ENCODE results near the gene LIM2. TPM values are rescaled to one million over a fixed set of nuclear protein-coding genes. Genes with fewer than 3 reads are reported as not detected.

LIM2 gene
- total and polyA plus RNA-seq, 2 of the 4 experiments (the other 2 are of a cell fraction): not detected

- H2AK9ac ChIP-seq (replicated peaks; ENCODE audit: low read depth, low read length, poor library complexity): no peak overlapping the region
- no peak overlapping the region for H2BK15ac ChIP-seq (ENCODE audit: low read depth, low read length)
- H4K5ac ChIP-seq (ENCODE audit: low read depth, low read length): no peak overlapping the region
- no peak overlapping the region for H3K14ac ChIP-seq (replicated peaks; ENCODE audit: low read depth, low read length)
- H3K27me3 ChIP-seq (ENCODE audit: control insufficient read depth, insufficient read depth, low read length): no peaks in the 10 kb centered on the region
- no peaks in the 10 kb centered on the region; the same call in 1 of the 2 replicates for H3K9me1 ChIP-seq (ENCODE audit: insufficient read depth, low read length)
- DNase-seq (no peak), ATAC-seq (ENCODE audit: low read depth) (no peak)
- H3K4ac ChIP-seq (ENCODE audit: low read depth, low read length): no peak overlapping the region
- H3K23ac ChIP-seq (ENCODE audit: low read depth, low read length): no peak overlapping the region
- intact Hi-C loops (cut with micrococcal nuclease): no loop called here
- no peak overlapping the region for H4K91ac ChIP-seq (ENCODE audit: insufficient read depth, low read depth, low read length)
- H2BK20ac ChIP-seq (ENCODE audit: low read depth, low read length): no peak overlapping the region
- no peak for TF ChIP-seq POLR2A (IDR thresholded peaks at IDR 0.05; ENCODE audit: low read depth, low read length)
- TF ChIP-seq MAFK (IDR thresholded peaks at IDR 0.05; ENCODE audit: low read depth, low read length): no peak
- no peak for TF ChIP-seq NFE2L2 (IDR thresholded peaks at IDR 0.05; ENCODE audit: low read depth, low read length)
- TF ChIP-seq MAZ (IDR thresholded peaks at IDR 0.05; ENCODE audit: borderline replicate concordance, low read depth, low read length): no peak
- no peak for TF ChIP-seq CTCF (conservative IDR thresholded peaks at IDR 0.05; ENCODE audit: low read depth, low read length)
- no peak for TF ChIP-seq CEBPB (IDR thresholded peaks at IDR 0.05; ENCODE audit: low read depth, low read length)
- no peak for TF ChIP-seq FOS (IDR thresholded peaks at IDR 0.05; ENCODE audit: low read depth, low read length)
- no peak for TF ChIP-seq ELK1 (IDR thresholded peaks at IDR 0.05; ENCODE audit: borderline replicate concordance, low read depth, low read length)
- 93% methylated on average over 8 of the region's 11 CpGs; no CpG with 5 or more reads in 1 of the 2 experiments for WGBS, 2 experiments (ENCODE audit: extremely low coverage in 2 of 2, insufficient read length in 1 of 2)
- peaks cover 4% of the 10 kb centered on the region in 2 experiments; a peak in 2 of 4 replicates for H3K79me1 ChIP-seq (ENCODE audit: low read depth in 1 of 2, low read length in 2 of 2)
- H2BK120ac ChIP-seq (ENCODE audit: low read depth, low read length): no peak overlapping the region
- no peak overlapping the region for H4K8ac ChIP-seq (ENCODE audit: low read depth in 2 of 2, low read length in 2 of 2)
- no peak overlapping the region for H3K18ac ChIP-seq (ENCODE audit: low read depth, low read length)
- H2AK5ac ChIP-seq (ENCODE audit: low read depth, low read length): no peak overlapping the region
- dilution Hi-C loops (cut with HindIII; ENCODE audit: low sequenced_read_pairs, unreplicated experiment): no loop called here
- no peak overlapping the region for H3K4me2 ChIP-seq (ENCODE audit: low read depth, low read length)
- H3K9ac ChIP-seq (ENCODE audit: low read depth, low read length): no peak overlapping the region
- POLR2A ChIA-PET (ENCODE audit: unreplicated experiment): no interaction called here
- H2AFZ ChIP-seq (replicated peaks; ENCODE audit: low read length, poor library complexity): no peak overlapping the region
- no peak overlapping the region for H3K56ac ChIP-seq (ENCODE audit: extremely low read depth, insufficient read depth, low read length)
- H3K36me3 ChIP-seq (ENCODE audit: control insufficient read depth, insufficient read depth, low read length): peaks cover 25% of the 10 kb centered on the region
- no peak overlapping the region for H3K4me3 ChIP-seq (ENCODE audit: insufficient read depth, low read depth, low read length)
- H2BK5ac ChIP-seq (ENCODE audit: low read depth, low read length, poor library complexity, severe bottlenecking): no peak overlapping the region
- CTCF ChIA-PET: no interaction called here
- H4K20me1 ChIP-seq (ENCODE audit: insufficient read depth, low read length): no peaks in the 10 kb centered on the region
- H3K27ac ChIP-seq (ENCODE audit: insufficient read depth, low read length): peak overlapping the region; percentile 16; the same call in 1 of the 2 replicates
- no peaks in the 10 kb centered on the region; the same call in 1 of the 2 replicates for H3K9me3 ChIP-seq (ENCODE audit: control insufficient read depth, insufficient read depth, low read length)
- H3K4me1 ChIP-seq (ENCODE audit: control insufficient read depth, insufficient read depth, low read length): peaks cover 2% of the 10 kb centered on the region
- no TSS peak for BruUV-seq (replicated peaks)
- in situ Hi-C loops (cut with MboI; ENCODE audit: low sequenced_read_pairs): no loop called here
Measured at GRCh38 chr19:51351266-51351990, 36.3 kb downstream of the LIM2 start.

Data from IMR-90 (cell line).